HepG2 (cell line): ENCODE results near the gene ATP11A. TPM values are rescaled to one million over a fixed set of nuclear protein-coding genes. Genes with fewer than 3 reads are reported as not detected.

Experiments used
- BRD4 ChIP-seq: sonication (generic); formaldehyde crosslinking; IDR thresholded peaks from 2 replicates; pipeline ENCODE4 v1.4.0; 2020; ENCODE audit warnings: missing genetic modification reagents
- LCORL ChIP-seq, 2 experiments: fragments of 450-650 bp in 1 of 2; sonication (generic) in 1 of 2; formaldehyde crosslinking in 1 of 2; IDR thresholded peaks; 2 replicates each; pipeline versions ENCODE4 v1.5.0 to v1.6.1; 2017 to 2020; ENCODE audit warnings: antibody characterized with exemption in 1 of 2, missing genetic modification reagents in 1 of 2
- MYC ChIP-seq: sonication (generic); formaldehyde crosslinking; IDR thresholded peaks from 2 replicates; pipeline ENCODE4 v1.9.0; 2021; ENCODE audit warnings: missing genetic modification reagents, borderline replicate concordance
- NR2F1 ChIP-seq, 2 experiments: fragments of 450-650 bp in 1 of 2; formaldehyde crosslinking in 1 of 2; IDR thresholded peaks; 2 replicates each; pipeline versions ENCODE4 v1.5.0 to v1.6.1; 2016 to 2020; ENCODE audit warnings: mild to moderate bottlenecking in 1 of 2, missing compliant biosample characterization in 1 of 2, missing genetic modification reagents in 1 of 2, moderate library complexity in 1 of 2
- POGZ ChIP-seq: sonication (generic); formaldehyde crosslinking; IDR thresholded peaks from 2 replicates; pipeline ENCODE4 v1.4.0; 2020; ENCODE audit warnings: mild to moderate bottlenecking, missing genetic modification reagents
- PREB ChIP-seq: sonication (generic); formaldehyde crosslinking; IDR thresholded peaks from 2 replicates; pipeline ENCODE4 v1.4.0; 2020; ENCODE audit warnings: missing genetic modification reagents
- WIZ ChIP-seq: sonication (generic); formaldehyde crosslinking; IDR thresholded peaks from 2 replicates; pipeline ENCODE4 v1.5.1; 2020; ENCODE audit warnings: mild to moderate bottlenecking, missing genetic modification reagents
- ZEB1 ChIP-seq: IDR thresholded peaks from 2 replicates; pipeline ENCODE4 v1.6.1; 2012; ENCODE audit warnings: mild to moderate bottlenecking, low read depth, inconsistent platforms; ENCODE audit not compliant: insufficient replicate concordance
- ZFX ChIP-seq: sonication (generic); formaldehyde crosslinking; IDR thresholded peaks from 2 replicates; pipeline ENCODE4 v1.4.0; 2020; ENCODE audit warnings: mild to moderate bottlenecking, low read depth, missing genetic modification reagents, moderate library complexity
- ZNF12 ChIP-seq: sonication (generic); formaldehyde crosslinking; IDR thresholded peaks from 2 replicates; pipeline ENCODE4 v1.5.0; 2020; ENCODE audit warnings: missing genetic modification reagents
- ZNF251 ChIP-seq: sonication (generic); formaldehyde crosslinking; IDR thresholded peaks from 2 replicates; pipeline ENCODE4 v1.9.0; 2021; ENCODE audit warnings: mild to moderate bottlenecking, missing genetic modification reagents
- ZNF674 ChIP-seq: sonication (generic); formaldehyde crosslinking; IDR thresholded peaks from 2 replicates; pipeline ENCODE4 v1.5.0; 2020; ENCODE audit warnings: low read depth, mild to moderate bottlenecking, missing genetic modification reagents
- ZNF7 ChIP-seq: IDR thresholded peaks from 2 replicates; pipeline ENCODE4 v1.6.1; 2016; ENCODE audit warnings: missing biosample characterization, missing genetic modification reagents
- ZNF766 ChIP-seq: sonication (generic); formaldehyde crosslinking; IDR thresholded peaks from 2 replicates; pipeline ENCODE4 v1.5.0; 2020; ENCODE audit warnings: missing genetic modification reagents, borderline replicate concordance
- polyA plus RNA-seq, 8 experiments: library from polyadenylated mRNA; depleted of rRNA in 3 of 8; stranded (reverse) in 7 of 8; unstranded in 1 of 8; fragments of >200 nt; fragmentation: Illumina TruSeq in 4 of 8; extraction: Trizol in 4 of 8; gene quantifications; 2 replicates each; pipeline versions ENCODE4 v1.2.1 to v1.2.3, GENCODE V29; 2011 to 2016; ENCODE audit warnings: low read depth in 4 of 8, missing spikeins in 1 of 8, mixed read lengths in 1 of 8; ENCODE audit not compliant: insufficient read depth in 1 of 8
- total RNA-seq, 5 experiments: library from RNA; depleted of rRNA; stranded (reverse); fragments of >200 nt; fragmentation: Illumina TruSeq; extraction: Trizol; gene quantifications; 2 replicates each; pipeline ENCODE4 v1.2.3, GENCODE V29; 2016; ENCODE audit warnings: low read depth in 1 of 5
- TF ChIP-seq, protein P1 (sequence below): fragments of 450-650 bp; IDR thresholded peaks from 2 replicates; pipeline ENCODE4 v1.6.1; 2017
- TF ChIP-seq, protein P2 (sequence below): sonication (generic); formaldehyde crosslinking; IDR thresholded peaks from 2 replicates; pipeline ENCODE4 v1.5.1; 2020; ENCODE audit warnings: missing genetic modification reagents, mild to moderate bottlenecking, borderline replicate concordance
- TF ChIP-seq, protein P3 (sequence below): sonication (generic); formaldehyde crosslinking; IDR thresholded peaks from 2 replicates; pipeline ENCODE4 v1.8.0; 2022; ENCODE audit warnings: missing genetic modification reagents, low read depth, mild to moderate bottlenecking, borderline replicate concordance
- TF ChIP-seq, protein P4 (sequence below): sonication (generic); formaldehyde crosslinking; IDR thresholded peaks from 2 replicates; pipeline ENCODE4 v1.4.0; 2020; ENCODE audit warnings: mild to moderate bottlenecking, missing genetic modification reagents

Gene ATP11A
- total and polyA plus RNA-seq, 2 of the 13 experiments (the other 11 are each of a cell fraction or from before 2014, with no cell fraction given), result 18.4 to 20.1 TPM

GRCh38 chr13:112892426-112893206 is 202.8 kb downstream of the ATP11A start (continued):
- TF ChIP-seq, protein P1, sequence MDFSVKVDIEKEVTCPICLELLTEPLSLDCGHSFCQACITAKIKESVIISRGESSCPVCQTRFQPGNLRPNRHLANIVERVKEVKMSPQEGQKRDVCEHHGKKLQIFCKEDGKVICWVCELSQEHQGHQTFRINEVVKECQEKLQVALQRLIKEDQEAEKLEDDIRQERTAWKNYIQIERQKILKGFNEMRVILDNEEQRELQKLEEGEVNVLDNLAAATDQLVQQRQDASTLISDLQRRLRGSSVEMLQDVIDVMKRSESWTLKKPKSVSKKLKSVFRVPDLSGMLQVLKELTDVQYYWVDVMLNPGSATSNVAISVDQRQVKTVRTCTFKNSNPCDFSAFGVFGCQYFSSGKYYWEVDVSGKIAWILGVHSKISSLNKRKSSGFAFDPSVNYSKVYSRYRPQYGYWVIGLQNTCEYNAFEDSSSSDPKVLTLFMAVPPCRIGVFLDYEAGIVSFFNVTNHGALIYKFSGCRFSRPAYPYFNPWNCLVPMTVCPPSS, result no peak
- TF ChIP-seq BRD4 (CRISPR knock-in tag) (peak; percentile 60; the same call in 1 of the 2 replicates), ZFX (CRISPR knock-in tag) (no peak; the same call in 1 of the 2 replicates), ZNF674 (CRISPR knock-in tag) (no peak), ZNF251 (CRISPR knock-in tag) (no peak), ZNF12 (CRISPR knock-in tag) (0 out of 2 replicates have a peak, but pooled peaks have one; percentile 21), ZNF7 (CRISPR knock-in tag) (no peak), ZEB1 (no peak), ZNF766 (CRISPR knock-in tag) (no peak), LCORL (IDR thresholded peaks at IDR 0.05) (no peak), LCORL (CRISPR knock-in tag; IDR thresholded peaks at IDR 0.05) (no peak; the same call in 1 of the 2 replicates), PREB (no peak), NR2F1 (CRISPR knock-in tag; IDR thresholded peaks at IDR 0.05) (no peak), WIZ (CRISPR knock-in tag) (no peak), POGZ (no peak), MYC (CRISPR knock-in tag) (peak; percentile 64)
- TF ChIP-seq, protein P2, sequence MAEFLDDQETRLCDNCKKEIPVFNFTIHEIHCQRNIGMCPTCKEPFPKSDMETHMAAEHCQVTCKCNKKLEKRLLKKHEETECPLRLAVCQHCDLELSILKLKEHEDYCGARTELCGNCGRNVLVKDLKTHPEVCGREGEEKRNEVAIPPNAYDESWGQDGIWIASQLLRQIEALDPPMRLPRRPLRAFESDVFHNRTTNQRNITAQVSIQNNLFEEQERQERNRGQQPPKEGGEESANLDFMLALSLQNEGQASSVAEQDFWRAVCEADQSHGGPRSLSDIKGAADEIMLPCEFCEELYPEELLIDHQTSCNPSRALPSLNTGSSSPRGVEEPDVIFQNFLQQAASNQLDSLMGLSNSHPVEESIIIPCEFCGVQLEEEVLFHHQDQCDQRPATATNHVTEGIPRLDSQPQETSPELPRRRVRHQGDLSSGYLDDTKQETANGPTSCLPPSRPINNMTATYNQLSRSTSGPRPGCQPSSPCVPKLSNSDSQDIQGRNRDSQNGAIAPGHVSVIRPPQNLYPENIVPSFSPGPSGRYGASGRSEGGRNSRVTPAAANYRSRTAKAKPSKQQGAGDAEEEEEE, result no peak
- TF ChIP-seq, protein P3, sequence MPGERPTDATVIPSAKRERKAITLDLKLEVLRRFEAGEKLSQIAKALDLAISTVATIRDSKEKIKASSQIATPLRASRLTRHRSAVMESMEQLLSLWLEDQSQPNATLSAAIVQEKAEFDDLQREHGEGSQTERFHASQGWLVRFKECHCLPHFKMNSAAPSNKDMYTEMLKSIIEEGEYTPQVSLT, result no peak
- TF ChIP-seq, protein P4, sequence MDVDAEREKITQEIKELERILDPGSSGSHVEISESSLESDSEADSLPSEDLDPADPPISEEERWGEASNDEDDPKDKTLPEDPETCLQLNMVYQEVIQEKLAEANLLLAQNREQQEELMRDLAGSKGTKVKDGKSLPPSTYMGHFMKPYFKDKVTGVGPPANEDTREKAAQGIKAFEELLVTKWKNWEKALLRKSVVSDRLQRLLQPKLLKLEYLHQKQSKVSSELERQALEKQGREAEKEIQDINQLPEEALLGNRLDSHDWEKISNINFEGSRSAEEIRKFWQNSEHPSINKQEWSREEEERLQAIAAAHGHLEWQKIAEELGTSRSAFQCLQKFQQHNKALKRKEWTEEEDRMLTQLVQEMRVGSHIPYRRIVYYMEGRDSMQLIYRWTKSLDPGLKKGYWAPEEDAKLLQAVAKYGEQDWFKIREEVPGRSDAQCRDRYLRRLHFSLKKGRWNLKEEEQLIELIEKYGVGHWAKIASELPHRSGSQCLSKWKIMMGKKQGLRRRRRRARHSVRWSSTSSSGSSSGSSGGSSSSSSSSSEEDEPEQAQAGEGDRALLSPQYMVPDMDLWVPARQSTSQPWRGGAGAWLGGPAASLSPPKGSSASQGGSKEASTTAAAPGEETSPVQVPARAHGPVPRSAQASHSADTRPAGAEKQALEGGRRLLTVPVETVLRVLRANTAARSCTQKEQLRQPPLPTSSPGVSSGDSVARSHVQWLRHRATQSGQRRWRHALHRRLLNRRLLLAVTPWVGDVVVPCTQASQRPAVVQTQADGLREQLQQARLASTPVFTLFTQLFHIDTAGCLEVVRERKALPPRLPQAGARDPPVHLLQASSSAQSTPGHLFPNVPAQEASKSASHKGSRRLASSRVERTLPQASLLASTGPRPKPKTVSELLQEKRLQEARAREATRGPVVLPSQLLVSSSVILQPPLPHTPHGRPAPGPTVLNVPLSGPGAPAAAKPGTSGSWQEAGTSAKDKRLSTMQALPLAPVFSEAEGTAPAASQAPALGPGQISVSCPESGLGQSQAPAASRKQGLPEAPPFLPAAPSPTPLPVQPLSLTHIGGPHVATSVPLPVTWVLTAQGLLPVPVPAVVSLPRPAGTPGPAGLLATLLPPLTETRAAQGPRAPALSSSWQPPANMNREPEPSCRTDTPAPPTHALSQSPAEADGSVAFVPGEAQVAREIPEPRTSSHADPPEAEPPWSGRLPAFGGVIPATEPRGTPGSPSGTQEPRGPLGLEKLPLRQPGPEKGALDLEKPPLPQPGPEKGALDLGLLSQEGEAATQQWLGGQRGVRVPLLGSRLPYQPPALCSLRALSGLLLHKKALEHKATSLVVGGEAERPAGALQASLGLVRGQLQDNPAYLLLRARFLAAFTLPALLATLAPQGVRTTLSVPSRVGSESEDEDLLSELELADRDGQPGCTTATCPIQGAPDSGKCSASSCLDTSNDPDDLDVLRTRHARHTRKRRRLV (CRISPR knock-in tag), result no peak
